DND-41 (cell line): Measurements from ENCODE around the gene SIPA1L3.

Source experiments
- ATAC-seq: fragments of 200-7000 bp; cut with Tn5 transposase; 3 replicates; pipeline ENCODE4 v1.9.1; 2021; ENCODE audit warnings: low read depth; ENCODE audit not compliant: insufficient read depth
- DNase-seq: peaks from one replicate; pipeline ENCODE4 v3.0.0-alpha.2; 2020
- H2AFZ ChIP-seq: 2 replicates; pipeline ENCODE4 v1.6.0; 2012; ENCODE audit warnings: low read depth, low read length
- H3K27ac ChIP-seq: 2 replicates; pipeline ENCODE4 v1.5.1; 2012; ENCODE audit warnings: low read length, inconsistent platforms
- H3K27me3 ChIP-seq: fragments of 200-600 bp; sonication (generic); 2 replicates; pipeline ENCODE4 v1.6.0; 2012; ENCODE audit warnings: low read length, mild to moderate bottlenecking, inconsistent platforms; ENCODE audit not compliant: insufficient read depth, poor library complexity
- H3K36me3 ChIP-seq: 2 replicates; pipeline ENCODE4 v1.5.1; 2012; ENCODE audit warnings: low read length, inconsistent platforms; ENCODE audit not compliant: insufficient read depth
- H3K4me1 ChIP-seq: 2 replicates; pipeline ENCODE4 v1.5.1; 2012; ENCODE audit warnings: mild to moderate bottlenecking, low read length; ENCODE audit not compliant: insufficient read depth
- H3K4me2 ChIP-seq: 2 replicates; pipeline ENCODE4 v1.6.0; 2012; ENCODE audit warnings: mild to moderate bottlenecking, moderate library complexity, low read length, inconsistent platforms; ENCODE audit not compliant: insufficient read depth
- H3K4me3 ChIP-seq, 2 experiments: fragments of 200-600 bp in 1 of 2; shearing (Covaris generic) in 1 of 2; 2 replicates each; pipeline ENCODE4 v1.5.1; 2012 to 2016; ENCODE audit warnings: inconsistent platforms in 2 of 2, low read length in 2 of 2, mild to moderate bottlenecking in 2 of 2, low read depth in 1 of 2, moderate library complexity in 1 of 2
- H3K79me2 ChIP-seq: 2 replicates; pipeline ENCODE4 v1.6.0; 2012; ENCODE audit warnings: low read length, inconsistent platforms; ENCODE audit not compliant: insufficient read depth
- H3K9ac ChIP-seq: 2 replicates; pipeline ENCODE4 v1.6.0; 2012; ENCODE audit warnings: low read depth, mild to moderate bottlenecking, inconsistent platforms, low read length, moderate library complexity
- H3K9me3 ChIP-seq: 2 replicates; pipeline ENCODE4 v1.5.1; 2012; ENCODE audit warnings: low read length, moderate library complexity, mild to moderate bottlenecking, inconsistent platforms; ENCODE audit not compliant: insufficient read depth, severe bottlenecking
- H4K20me1 ChIP-seq: 2 replicates; pipeline ENCODE4 v1.6.0; 2012; ENCODE audit warnings: low read length; ENCODE audit not compliant: insufficient read depth
- EZH2 ChIP-seq: IDR thresholded peaks from 3 replicates; pipeline ENCODE4 v1.6.1; 2012; ENCODE audit warnings: borderline replicate concordance, low read depth, mild to moderate bottlenecking, moderate library complexity, low read length, inconsistent platforms; ENCODE audit not compliant: severe bottlenecking
- TF ChIP-seq, protein P1 (sequence below): IDR thresholded peaks from 2 replicates; pipeline ENCODE4 v1.5.1; 2012; ENCODE audit warnings: borderline replicate concordance, low read length, moderate library complexity, mild to moderate bottlenecking; ENCODE audit not compliant: poor library complexity, severe bottlenecking; ENCODE audit errors: extremely low read depth

The SIPA1L3 gene

DNA sequence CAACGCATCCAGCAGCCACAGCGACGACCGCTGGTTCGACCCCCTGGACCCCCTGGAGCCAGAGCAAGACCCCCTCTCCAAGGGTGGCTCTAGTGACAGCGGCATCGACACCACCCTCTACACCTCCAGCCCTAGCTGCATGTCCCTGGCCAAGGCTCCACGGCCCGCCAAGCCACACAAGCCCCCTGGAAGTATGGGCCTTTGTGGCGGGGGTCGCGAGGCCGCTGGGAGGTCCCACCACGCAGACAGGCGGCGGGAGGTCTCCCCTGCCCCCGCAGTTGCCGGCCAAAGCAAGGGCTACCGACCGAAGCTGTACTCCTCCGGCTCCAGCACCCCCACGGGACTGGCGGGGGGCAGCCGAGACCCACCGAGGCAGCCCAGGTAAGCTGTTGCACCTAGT lies 257.5 kb downstream of the SIPA1L3 start:
- Histone ChIP-seq H3K27me3 (no peaks in the 10 kb centered on the region), H3K4me1 (no peaks in the 10 kb centered on the region), H3K4me3 (no peak overlapping the region), H3K4me2 (no peak overlapping the region), H3K27ac (no peak overlapping the region), H3K36me3 (peaks cover 39% of the 10 kb centered on the region), H3K9ac (no peak overlapping the region), H3K9me3 (peaks cover 14% of the 10 kb centered on the region), H3K79me2 (no peaks in the 10 kb centered on the region), H2AFZ (no peak overlapping the region), H4K20me1 (no peaks in the 10 kb centered on the region)
- TF ChIP-seq EZH2: no peak
- TF ChIP-seq, protein P1, sequence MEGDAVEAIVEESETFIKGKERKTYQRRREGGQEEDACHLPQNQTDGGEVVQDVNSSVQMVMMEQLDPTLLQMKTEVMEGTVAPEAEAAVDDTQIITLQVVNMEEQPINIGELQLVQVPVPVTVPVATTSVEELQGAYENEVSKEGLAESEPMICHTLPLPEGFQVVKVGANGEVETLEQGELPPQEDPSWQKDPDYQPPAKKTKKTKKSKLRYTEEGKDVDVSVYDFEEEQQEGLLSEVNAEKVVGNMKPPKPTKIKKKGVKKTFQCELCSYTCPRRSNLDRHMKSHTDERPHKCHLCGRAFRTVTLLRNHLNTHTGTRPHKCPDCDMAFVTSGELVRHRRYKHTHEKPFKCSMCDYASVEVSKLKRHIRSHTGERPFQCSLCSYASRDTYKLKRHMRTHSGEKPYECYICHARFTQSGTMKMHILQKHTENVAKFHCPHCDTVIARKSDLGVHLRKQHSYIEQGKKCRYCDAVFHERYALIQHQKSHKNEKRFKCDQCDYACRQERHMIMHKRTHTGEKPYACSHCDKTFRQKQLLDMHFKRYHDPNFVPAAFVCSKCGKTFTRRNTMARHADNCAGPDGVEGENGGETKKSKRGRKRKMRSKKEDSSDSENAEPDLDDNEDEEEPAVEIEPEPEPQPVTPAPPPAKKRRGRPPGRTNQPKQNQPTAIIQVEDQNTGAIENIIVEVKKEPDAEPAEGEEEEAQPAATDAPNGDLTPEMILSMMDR: no peak
- DNase-seq (no peak), ATAC-seq (no peak)

DNA sequence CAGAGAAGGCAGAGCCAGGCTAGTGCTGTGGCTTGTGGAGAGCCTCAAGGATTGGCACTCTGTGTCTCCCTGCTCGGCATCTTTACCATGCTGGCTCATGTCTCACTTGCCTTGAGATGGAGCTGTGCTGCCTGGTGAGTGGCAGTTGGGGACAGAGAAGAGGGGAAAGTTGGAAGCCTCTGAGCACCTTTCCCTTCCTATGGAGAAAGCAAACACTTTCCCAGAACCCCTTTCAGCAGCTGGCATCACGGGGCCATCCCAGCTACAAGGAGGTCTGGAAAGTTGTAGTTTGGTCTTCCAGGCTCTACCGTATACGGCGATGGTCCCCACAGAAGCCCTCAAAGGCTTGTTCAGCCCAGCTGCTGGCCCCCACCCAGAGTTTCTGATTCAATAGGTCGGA lies 258.3 kb downstream of the SIPA1L3 start:
- TF ChIP-seq, protein P1: no peak
- no peak for TF ChIP-seq EZH2
- Histone ChIP-seq H3K4me3 (no peak overlapping the region), H4K20me1 (0 out of 2 replicates have a peak, but pooled peaks cover under 1% of the 10 kb centered on the region), H3K4me1 (no peaks in the 10 kb centered on the region), H3K79me2 (no peaks in the 10 kb centered on the region), H3K9ac (no peak overlapping the region), H2AFZ (no peak overlapping the region), H3K27ac (no peak overlapping the region), H3K9me3 (peaks cover 14% of the 10 kb centered on the region), H3K36me3 (peaks cover 39% of the 10 kb centered on the region), H3K27me3 (no peaks in the 10 kb centered on the region), H3K4me2 (no peak overlapping the region)
- DNase-seq (no peak), ATAC-seq (no peak)

DNA sequence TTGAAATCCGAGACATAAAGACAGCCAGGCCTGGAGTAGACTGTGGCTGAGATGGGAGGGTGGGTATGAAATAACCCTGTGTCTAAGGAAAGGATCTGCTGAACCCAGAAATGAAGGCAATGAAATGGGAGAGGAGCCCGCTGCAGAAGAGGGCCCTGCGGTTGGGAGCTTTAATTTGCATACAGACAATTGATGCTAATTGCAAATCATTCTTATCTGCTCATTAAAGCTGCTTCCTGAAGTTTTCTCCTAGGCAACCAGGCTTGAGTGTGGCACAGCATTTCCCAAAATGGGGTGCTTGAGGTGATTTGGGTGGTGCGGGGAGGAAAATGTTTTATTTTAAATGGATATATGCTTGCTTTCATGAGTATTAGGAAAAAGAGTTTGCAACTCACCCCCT lies 261.6 kb downstream of the SIPA1L3 start:
- TF ChIP-seq EZH2: no peak
- TF ChIP-seq, protein P1: no peak
- Histone ChIP-seq H3K4me1 (no peaks in the 10 kb centered on the region), H3K27ac (no peak overlapping the region), H3K9me3 (no peaks in the 10 kb centered on the region), H3K36me3 (peaks cover 21% of the 10 kb centered on the region; the same call in 1 of the 2 replicates), H3K4me2 (no peak overlapping the region), H3K4me3 (no peak overlapping the region), H4K20me1 (0 out of 2 replicates have a peak, but pooled peaks cover 3% of the 10 kb centered on the region), H3K9ac (no peak overlapping the region), H3K27me3 (no peaks in the 10 kb centered on the region), H3K79me2 (no peaks in the 10 kb centered on the region), H2AFZ (no peak overlapping the region)
- DNase-seq (no peak), ATAC-seq (no peak)

DNA sequence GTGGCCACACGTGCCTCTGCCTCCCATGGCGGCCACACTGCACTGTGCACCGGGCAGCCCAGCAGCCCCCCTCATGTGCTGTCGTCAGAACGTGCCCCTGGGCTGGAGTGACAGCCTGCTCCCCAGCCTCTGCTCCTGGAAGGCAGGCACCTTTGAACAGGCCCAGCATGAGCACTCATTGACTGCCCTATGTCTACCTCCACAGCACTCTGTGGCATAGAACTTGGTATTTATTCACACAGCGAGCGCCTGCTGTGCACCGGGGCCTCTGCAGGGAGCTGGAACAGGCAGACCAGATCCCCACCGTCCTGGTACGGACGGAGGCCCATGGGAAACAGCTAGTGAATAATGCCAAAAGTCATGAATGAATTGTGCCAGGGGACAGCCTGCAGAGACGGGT lies 263.3 kb downstream of the SIPA1L3 start:
- Histone ChIP-seq H3K27ac (no peak overlapping the region), H3K79me2 (no peaks in the 10 kb centered on the region), H3K4me2 (no peak overlapping the region), H3K27me3 (no peaks in the 10 kb centered on the region), H3K9ac (no peak overlapping the region), H3K4me1 (no peaks in the 10 kb centered on the region), H3K9me3 (no peaks in the 10 kb centered on the region), H3K36me3 (0 out of 2 replicates have a peak, but pooled peaks cover 10% of the 10 kb centered on the region), H2AFZ (no peak overlapping the region), H3K4me3 (no peak overlapping the region), H4K20me1 (0 out of 2 replicates have a peak, but pooled peaks cover 3% of the 10 kb centered on the region)
- DNase-seq: no peak
- no peak for ATAC-seq
- TF ChIP-seq, protein P1: no peak
- TF ChIP-seq EZH2: no peak
